ENCODE data around the gene LBH. TPM values are rescaled to one million over a fixed set of nuclear protein-coding genes. Genes with fewer than 3 reads are reported as not detected.

LBH gene
- total RNA-seq, 2 experiments from 2014 or later: 3.0 to 3.7 TPM

- Histone ChIP-seq H3K9me3 (ENCODE audit: low read length) (no peaks in the 10 kb centered on the region), H3K36me3 (ENCODE audit: insufficient read depth, low read length) (no peaks in the 10 kb centered on the region), H3K9me2 (ENCODE audit: insufficient read depth, low read length) (no peaks in the 10 kb centered on the region), H3K4me1 (ENCODE audit: insufficient read depth, low read length, poor library complexity, severe bottlenecking) (peaks cover 44% of the 10 kb centered on the region), H2AFZ (ENCODE audit: low read length) (no peak overlapping the region), H3K4me2 (ENCODE audit: low read length) (no peak overlapping the region), H3K27ac (ENCODE audit: low read depth, low read length, poor library complexity, severe bottlenecking) (no peak overlapping the region), H3K79me2 (ENCODE audit: insufficient read depth, low read depth, low read length) (no peaks in the 10 kb centered on the region), H4K20me1 (ENCODE audit: insufficient read depth, low read length) (no peaks in the 10 kb centered on the region), H3K4me3 (ENCODE audit: low read depth, low read length, poor library complexity, severe bottlenecking) (no peak overlapping the region)
- CTCF ChIA-PET (ENCODE audit: unreplicated experiment): interaction anchor here (0.6 kb wide), 1 partner anchor 106 kb away, joined by 5 read pairs; no protein-coding TSS in a partner anchor
- BruUV-seq (replicated peaks): no TSS peak
- intact Hi-C loops (cut with micrococcal nuclease; ENCODE audit: unreplicated experiment): no loop called here
- no peak for DNase-seq (ENCODE audit: low spot score)
- POLR2A ChIA-PET: interaction anchor here (0.6 to 1.5 kb wide), 3 partner anchors 12 to 70 kb away, joined by 3 to 5 read pairs (median 3); no protein-coding TSS in a partner anchor
- no peak for TF ChIP-seq EZH2phosphoT487 (IDR thresholded peaks at IDR 0.05; ENCODE audit: borderline replicate concordance, low read depth, low read length)
- TF ChIP-seq CTCF (conservative IDR thresholded peaks at IDR 0.05; ENCODE audit: low read length): no peak
Measured at GRCh38 chr2:30221531-30221930, 9.8 kb upstream of the LBH start.

- H3K9me2 ChIP-seq (ENCODE audit: insufficient read depth, low read length): no peaks in the 10 kb centered on the region
- POLR2A ChIA-PET: interaction anchor here (0.6 to 0.7 kb wide), 2 partner anchors 63 to 376 kb away, joined by 3 to 5 read pairs; no protein-coding TSS in a partner anchor
Measured at GRCh38 chr2:30222031-30222430, 9.3 kb upstream of the LBH start.

More at GRCh38 chr2:30222031-30222430, 9.3 kb upstream of the LBH start:
- H3K4me3 ChIP-seq (ENCODE audit: low read depth, low read length, poor library complexity, severe bottlenecking): no peak overlapping the region
- no peak for DNase-seq (ENCODE audit: low spot score)
- H4K20me1 ChIP-seq (ENCODE audit: insufficient read depth, low read length): no peaks in the 10 kb centered on the region
- H3K9me3 ChIP-seq (ENCODE audit: low read length): no peaks in the 10 kb centered on the region
- no peak overlapping the region for H2AFZ ChIP-seq (ENCODE audit: low read length)
- H3K36me3 ChIP-seq (ENCODE audit: insufficient read depth, low read length): no peaks in the 10 kb centered on the region
- CTCF ChIA-PET (ENCODE audit: unreplicated experiment): interaction anchor here (0.6 kb wide), 1 partner anchor 107 kb away, joined by 5 read pairs; no protein-coding TSS in a partner anchor
- TF ChIP-seq EZH2phosphoT487 (IDR thresholded peaks at IDR 0.05; ENCODE audit: borderline replicate concordance, low read depth, low read length): no peak
- no peak for TF ChIP-seq CTCF (conservative IDR thresholded peaks at IDR 0.05; ENCODE audit: low read length)
- BruUV-seq (replicated peaks): no TSS peak
- H3K4me1 ChIP-seq (ENCODE audit: insufficient read depth, low read length, poor library complexity, severe bottlenecking): peaks cover 44% of the 10 kb centered on the region
- no peaks in the 10 kb centered on the region for H3K79me2 ChIP-seq (ENCODE audit: insufficient read depth, low read depth, low read length)
- intact Hi-C loops (cut with micrococcal nuclease; ENCODE audit: unreplicated experiment): no loop called here
- H3K27ac ChIP-seq (ENCODE audit: low read depth, low read length, poor library complexity, severe bottlenecking): no peak overlapping the region
- no peak overlapping the region for H3K4me2 ChIP-seq (ENCODE audit: low read length)

Measured in OCI-LY7 (cell line).